Islet of Langerhans (tissue), 1 donor: ENCODE measurements around the gene NUDT1.

ENCODE experiments used
- FAIRE-seq: peaks from one replicate; lab custom pipeline; 2011; peaks lifted over from hg19 to GRCh38; lab: Jason Lieb, UNC

Gene NUDT1

DNA sequence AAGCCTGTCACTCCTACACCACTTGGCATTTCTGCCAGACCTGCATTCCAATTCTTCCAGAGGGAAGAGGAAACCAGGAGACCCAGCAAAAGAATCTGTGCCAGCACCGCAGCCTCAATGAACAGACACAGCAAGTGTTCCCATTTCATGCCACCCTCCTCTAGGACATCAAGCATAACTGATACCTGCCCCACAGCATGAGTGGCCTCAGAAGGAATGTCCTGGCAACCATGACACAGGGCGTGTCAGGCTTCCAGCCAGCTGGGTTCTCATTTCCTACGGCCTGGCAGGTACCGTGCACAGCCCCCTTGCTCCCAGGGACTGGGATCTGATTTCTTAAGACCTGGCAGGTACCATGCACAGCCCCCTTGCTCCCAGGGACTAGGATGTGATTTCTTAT, 17.1 kb upstream of the NUDT1 start:
- no peak for FAIRE-seq

DNA sequence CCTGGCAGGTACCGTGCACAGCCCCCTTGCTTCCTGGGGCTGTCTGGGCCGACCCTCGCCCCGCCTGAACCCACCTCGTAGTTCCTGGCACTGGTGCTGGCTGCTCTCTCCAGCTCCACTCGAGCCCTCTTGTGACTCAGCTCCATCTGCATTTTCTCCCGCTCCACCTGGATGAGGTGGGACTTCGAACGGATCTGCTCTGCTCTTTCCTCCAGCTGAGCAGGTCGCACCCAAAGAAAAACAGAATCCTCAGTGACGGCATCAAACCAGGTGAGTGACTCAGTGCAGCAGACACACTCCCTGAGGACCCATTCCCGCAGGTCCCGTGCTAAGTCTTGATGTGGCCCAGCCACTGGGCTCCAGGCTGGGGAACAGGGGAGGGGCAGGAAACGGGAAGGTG, 16.7 kb upstream of the NUDT1 start:
- no peak for FAIRE-seq

- FAIRE-seq: no peak
Measured at GRCh38 chr7:2225830-2226229, 16.2 kb upstream of the NUDT1 start.

- FAIRE-seq: no peak
Measured at GRCh38 chr7:2227699-2228098, 14.3 kb upstream of the NUDT1 start.

GRCh38 chr7:2228921-2229320, 13.1 kb upstream of the NUDT1 start:
- no peak for FAIRE-seq

GRCh38 chr7:2229467-2229866, 12.6 kb upstream of the NUDT1 start:
- FAIRE-seq: no peak

GRCh38 chr7:2230226-2230625, 11.8 kb upstream of the NUDT1 start:
- FAIRE-seq: no peak

DNA sequence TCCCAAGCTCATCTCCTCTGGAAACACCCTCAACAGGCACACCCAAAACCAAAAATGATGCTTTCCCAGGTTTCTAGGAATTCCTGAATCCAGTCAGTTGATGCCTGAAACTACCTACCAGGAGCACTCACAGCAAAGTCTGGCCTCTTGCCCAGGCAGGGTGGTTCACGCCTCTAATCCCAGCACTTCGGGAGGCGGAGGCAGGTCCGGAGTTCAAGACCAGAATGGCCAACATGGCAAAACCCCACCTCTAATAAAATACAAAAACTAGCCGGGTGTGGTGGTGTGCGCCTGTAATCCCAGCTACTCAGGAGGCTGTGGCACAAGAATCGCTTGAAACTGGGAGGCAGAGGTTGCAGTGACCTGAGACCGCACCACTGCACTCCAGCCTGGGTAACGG, 11.1 kb upstream of the NUDT1 start:
- FAIRE-seq: no peak

DNA sequence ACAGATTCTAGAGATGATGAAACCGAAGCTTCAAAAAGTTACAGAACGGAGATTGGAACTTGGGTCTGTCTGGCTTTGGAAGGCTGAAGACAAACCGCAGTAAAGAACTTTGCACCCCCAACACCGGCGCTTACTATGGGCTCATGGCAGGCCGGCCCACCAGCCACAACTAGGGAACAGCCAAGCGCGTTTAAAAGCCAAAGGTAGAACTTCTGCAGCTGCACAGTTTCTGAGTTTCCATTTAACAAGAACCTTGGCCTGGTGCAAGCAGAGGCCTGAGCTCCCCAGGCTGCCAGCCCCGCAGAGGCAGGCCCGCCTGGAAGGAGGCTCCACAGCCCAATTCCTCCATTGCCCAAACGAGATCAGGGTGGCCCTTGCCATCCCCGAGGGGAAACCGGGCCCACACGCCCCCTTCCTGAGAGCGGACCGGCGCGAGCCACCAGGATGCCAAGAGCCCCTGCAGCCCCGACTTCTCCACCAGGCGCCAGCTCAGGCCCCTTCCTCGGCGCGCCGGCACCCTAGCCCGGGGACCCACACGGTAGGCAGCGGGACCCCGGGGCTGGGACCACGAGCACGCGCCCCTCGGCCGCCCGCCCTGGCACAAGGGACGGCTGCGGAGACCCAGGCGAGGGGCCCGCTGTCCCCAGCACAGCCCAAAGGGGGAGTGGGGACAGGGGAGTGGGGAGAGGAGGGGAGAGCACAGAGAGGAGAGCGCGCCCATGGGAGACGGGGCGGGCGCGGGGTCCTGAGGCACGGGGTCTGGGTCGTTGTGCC, 9.8 kb upstream of the NUDT1 start:
- no peak for FAIRE-seq

- no peak for FAIRE-seq
Measured at GRCh38 chr7:2232766-2233520, 9.1 kb upstream of the NUDT1 start, which contains the start of gene MAD1L1. MAD1L1 (minus strand) TSS chr7:2232945; CDS start chr7:2230133, 2,812 bp downstream.

DNA sequence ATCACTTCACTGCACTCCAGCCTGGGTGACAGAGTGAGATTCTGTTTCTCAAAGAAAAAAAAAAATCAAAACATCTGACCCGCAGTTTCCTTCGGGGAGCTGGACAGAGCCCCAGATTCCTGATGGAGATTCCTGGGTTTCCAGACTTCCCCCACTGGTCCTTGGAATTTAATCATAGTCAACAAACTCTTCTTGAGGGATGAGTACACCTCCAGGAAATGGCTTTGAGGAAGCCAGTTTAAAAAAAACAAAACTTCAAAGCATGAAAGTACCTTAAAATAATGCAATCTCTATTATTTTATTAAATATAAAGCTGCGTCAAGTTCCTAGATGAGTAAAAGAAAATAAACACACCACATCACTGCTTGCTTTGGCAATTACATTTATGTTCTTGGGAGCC, 8.1 kb upstream of the NUDT1 start:
- FAIRE-seq: no peak

GRCh38 chr7:2237109-2237602, 4.9 kb upstream of the NUDT1 start:
- no peak for FAIRE-seq

GRCh38 chr7:2239242-2239641, 2.8 kb upstream of the NUDT1 start:
- no peak for FAIRE-seq

DNA sequence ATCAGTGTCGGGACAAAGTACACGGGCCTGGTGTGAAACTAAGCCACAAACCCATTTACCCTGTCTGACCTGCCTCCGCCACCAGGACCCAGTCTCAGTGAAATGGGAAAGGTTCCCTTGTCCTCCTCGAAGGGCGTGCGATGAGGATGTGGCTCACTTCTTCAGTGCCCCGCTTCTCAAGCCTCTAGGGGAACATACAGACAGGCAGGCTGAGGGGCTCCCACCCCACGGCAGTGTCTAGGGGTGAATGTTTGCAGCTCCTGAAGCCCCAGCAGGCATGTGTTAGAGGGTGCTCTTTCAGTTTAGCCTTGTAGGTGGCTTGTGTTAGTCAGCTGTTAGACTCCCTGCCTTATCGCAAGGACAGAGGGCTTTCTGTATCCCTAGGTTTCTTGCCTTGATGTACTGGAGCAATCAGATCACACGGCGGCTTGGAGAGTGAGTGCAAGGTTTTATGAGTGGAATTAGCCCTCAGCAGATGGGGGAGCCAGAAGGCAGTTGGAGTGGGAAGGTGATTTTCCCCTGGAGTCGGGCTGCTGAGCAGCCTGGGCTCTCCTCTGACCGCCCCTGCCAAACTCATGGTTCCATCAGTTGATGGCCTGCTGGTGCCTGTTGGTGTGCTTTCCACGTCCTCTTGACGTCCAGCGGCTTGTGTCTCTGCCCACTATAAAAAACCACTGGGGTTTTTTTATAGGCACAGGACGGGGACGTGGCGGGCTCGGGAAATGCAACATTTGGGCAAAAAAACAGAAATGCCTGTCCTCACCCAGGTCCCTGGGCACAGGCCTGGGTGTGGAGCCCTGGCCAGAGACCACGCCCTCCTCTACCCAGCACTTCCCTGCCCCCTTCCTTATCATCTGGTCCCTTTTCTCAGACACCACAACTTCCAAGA, 759 bp downstream of the NUDT1 start:
- no peak for FAIRE-seq

- FAIRE-seq: no peak
Measured at GRCh38 chr7:2243458-2243857, 1.4 kb downstream of the NUDT1 start.

DNA sequence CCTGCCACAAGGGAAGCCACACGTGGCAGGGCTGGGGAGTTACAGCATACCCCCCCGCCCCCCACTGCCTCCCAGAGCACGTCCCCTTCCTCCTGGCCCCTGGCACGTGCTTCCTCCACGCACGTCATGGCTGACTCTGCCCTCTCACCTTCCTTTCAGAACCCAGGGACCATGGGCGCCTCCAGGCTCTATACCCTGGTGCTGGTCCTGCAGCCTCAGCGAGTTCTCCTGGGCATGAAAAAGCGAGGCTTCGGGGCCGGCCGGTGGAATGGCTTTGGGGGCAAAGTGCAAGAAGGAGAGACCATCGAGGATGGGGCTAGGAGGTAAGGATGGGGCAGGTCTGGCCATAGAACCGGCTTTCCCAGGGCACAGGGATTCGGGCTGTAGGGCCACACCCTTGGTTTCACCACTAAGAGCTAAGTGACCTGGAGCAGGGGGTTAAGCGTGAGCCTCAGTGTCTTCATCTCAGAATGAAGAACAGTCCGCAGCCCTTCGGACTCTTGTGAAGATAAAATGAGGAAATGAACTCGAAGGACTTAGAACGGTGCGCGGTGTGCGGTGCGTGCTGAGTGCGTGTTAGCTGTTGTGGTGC, 2.5 kb downstream of the NUDT1 start:
- no peak for FAIRE-seq

DNA sequence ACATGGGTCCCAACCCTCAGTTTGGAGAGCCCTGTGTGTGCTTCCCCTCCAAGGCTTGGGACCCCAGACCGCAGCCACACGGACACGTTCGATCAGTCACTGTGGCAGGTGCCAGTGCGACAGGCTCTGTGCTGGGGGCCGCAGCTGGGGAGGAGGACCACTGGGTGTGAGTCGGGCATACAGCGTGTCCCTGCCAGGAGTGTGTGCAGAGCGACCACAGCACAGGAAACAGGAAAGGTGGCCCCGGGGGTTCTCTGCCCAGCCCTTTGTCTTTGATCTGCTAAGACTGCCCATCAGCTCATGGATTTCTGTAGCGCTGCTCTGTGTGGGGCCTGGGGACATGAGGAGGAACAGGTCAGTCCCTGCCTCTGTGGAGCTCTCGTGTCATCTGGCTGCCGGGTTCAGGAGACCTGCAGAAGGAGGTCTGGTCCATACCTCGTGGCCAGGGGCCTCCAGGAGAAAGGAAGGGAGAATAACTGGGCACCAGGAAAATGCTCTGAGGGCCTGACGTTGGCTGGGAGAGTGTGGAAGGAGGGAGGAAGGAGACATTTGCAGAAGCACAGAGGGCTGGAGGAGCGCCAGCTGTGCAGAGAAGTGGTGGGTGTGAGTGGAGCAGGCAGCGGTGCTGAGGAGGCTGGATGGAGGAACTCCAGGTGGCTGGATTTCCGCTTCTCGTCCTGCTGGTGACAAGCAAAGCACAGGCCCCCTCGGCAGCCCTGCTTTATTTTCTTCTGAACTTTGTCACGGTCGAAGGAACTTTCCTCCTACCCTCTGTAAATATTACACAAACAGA, 4.1 kb downstream of the NUDT1 start:
- no peak for FAIRE-seq

DNA sequence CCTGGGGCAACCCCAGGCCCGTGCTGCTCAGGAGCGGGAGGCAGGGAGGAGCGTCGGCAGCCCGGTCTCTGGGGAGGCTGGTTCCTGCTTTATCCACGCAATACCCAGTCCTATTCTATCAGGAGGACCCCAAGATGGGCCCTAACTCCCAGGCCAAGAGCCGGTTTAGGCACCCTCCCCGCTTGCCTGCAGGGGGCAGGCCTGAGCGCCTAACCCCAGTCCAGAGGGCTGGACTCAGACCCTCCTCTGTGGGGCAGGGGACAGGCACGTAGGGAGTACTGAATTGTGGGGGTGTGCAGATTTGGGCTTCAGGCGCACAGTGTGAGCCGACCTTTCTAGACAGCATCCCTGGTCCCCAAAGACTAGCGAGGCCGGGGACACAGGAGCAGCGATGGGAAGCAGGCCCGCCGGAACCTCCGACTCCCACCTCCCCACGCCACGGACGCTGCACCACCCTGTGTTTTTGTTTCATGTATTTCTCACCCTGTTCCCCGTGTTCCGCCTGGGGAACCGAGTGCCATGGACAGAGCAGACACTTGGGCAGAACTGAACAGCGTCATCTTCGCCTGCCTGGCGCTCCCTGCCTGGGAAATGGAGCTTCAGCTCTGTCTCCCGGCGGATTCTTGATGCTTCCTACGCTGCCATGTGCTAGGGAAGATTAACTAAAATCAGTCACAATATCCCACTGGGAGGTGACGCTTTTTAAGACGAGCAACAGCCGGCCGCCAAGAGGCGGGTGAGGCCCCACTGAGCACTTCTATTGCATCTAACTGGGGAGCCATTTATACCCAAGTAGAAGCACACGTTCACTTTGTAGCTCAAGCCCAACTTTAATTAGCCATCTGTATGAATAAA, 5.3 kb downstream of the NUDT1 start:
- no peak for FAIRE-seq

- no peak for FAIRE-seq
Measured at GRCh38 chr7:2248984-2249694, 7.1 kb downstream of the NUDT1 start.
